Eye (tissue), 1 donor: ENCODE data around the gene SEC22A.
"Not testable (repeated sequence)": the region's sequence is repeated elsewhere in the genome, so short reads cannot be mapped to it uniquely, and the experiment has no call there.

ENCODE experiments used
- DNase-seq: peaks from one replicate; pipeline ENCODE4 v3.0.0-alpha.2; 2015

Gene SEC22A

DNA sequence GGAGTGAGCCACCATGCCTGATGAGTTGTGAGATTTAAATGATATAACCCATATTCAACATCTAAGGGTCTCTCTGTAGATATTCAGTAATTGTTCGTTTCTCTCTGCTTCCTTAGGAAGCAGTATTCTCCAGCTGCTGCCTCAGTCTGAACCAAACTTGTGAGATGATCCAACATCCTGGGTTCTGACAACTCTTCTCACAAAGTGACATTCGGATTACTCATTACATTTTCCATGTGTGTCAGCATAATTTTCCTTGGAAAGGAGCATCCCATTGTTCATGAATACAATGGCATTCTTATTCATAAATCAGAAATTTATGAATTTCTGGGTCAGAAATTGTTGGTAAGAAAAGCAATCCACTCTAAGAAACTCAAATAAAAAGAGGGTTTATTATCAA, 15.0 kb upstream of the SEC22A start:
- DNase-seq: no peak

DNA sequence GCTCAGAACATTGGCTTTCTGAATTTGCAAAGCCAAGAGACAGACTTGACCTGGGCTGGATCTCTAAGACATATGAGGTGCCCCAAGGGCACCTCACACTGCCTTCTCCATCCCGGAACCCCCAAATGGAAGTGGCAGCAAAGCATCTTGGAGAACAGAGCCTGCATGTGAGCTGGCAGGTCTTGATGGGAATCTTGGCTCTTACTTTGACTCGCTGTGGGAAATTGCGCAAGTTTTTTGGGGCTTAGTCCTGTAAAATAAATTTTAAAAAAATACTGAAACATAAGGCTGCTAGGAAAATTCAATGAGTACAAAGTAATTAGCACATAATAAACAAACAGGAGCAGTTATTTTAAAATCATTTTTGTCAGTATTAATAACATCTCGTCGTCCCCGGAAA, 13.7 kb upstream of the SEC22A start:
- no peak for DNase-seq

DNA sequence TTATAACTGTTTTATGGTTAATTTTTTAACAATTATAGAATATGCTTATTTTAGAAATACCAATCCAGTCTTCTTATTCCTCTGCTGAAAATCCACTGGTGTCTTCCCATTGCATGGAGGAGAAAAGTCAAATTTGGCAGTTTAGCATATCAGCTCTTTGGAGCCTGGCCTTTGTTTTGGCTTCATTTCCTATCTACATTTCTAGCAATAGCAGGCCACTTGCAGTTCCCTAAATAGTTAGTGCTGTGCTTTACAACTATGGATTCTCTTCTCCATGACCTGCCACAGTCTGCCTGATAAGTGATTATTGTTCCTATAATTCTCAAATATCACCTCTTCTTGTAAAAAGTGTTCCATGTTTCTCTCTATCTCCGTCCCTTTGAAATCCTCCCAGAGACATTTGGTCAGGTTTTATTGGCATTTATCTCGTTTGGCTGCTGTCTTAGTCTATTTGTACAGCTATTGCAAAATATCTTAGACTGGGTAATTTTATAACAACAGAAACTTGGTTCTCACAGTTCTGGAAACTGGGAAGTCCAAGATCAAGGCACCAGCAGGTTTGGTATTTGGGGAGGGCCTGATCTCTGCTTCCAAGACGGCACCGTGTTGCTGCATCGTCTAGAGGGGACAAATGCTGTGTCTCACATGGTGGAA, 8.2 kb upstream of the SEC22A start:
- no peak for DNase-seq

DNA sequence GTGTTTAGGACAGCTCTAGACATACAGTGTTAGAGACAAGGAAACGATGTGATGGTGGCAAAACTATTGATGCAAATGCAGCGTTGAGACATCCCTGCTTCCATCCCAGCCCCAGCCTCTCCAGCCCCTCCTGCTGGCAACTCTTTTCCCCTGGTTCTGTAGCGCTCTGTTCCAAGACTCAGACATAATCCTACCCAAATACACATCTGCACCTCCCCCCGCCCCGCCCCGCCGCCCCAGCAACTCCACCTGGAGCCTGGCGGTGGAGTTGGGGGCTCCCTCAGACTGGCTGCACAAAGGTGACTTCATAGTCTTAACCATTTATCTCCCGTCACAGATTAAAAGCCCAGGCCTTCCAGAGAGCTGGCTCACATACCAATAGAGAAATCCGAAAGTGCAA, 7.2 kb upstream of the SEC22A start:
- peak; percentile 51 for DNase-seq

DNA sequence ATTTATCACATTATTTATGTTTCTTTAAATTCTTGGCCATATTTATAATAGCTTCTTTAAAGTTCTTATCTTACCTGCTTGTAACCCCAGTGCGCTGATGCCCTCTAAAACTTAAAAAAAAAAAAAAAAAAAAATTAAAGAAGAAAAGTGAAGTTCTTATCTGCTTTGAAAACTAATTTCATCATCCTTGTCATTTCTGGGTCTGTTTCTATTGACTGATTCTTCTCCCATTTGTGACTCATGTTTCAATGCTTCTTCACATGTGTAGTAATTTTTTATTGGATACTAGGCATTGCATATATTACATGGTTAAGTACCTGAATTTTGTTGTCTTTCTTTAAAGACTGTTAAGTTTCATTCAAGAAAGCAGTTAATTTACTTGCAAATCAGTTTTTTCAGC, 3.4 kb upstream of the SEC22A start:
- peak; percentile 3 for DNase-seq

DNA sequence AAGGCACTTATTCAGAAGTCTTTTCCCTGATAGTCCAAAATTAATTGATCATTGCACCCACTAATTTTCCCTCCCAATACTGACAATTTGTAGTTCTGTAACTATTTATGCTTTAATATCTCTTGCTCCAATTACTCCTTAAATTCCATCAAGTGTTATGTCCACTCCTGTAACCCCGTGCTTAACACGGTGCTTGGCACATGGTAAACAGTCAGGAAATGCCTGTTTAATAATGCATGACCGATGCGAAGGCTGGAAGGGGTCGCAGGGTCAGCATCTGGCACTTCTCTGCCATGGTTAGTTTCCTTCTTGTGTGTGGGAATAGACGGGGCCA, 553 bp upstream of the SEC22A start:
- DNase-seq: no peak

DNA sequence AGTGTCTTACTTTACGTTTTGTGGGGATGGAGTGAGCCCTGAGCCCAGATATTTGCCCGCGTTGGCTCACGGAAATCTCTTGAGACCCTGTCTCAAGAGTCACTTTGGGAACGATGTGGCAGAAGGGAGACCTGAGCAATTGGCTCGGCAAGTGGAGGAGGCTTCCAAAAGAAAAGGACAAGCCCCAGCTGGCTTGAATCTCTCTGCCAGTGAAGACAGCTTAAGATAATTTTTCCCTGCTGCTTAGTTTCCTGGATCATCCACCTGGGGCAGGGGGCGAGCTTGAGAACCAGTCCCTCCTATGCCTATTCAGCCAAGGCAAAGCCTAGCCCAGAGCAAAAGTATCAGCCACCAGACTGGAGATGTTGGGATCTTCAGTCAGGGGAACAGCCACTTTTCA, 708 bp downstream of the SEC22A start:
- DNase-seq: peak; percentile 70

DNA sequence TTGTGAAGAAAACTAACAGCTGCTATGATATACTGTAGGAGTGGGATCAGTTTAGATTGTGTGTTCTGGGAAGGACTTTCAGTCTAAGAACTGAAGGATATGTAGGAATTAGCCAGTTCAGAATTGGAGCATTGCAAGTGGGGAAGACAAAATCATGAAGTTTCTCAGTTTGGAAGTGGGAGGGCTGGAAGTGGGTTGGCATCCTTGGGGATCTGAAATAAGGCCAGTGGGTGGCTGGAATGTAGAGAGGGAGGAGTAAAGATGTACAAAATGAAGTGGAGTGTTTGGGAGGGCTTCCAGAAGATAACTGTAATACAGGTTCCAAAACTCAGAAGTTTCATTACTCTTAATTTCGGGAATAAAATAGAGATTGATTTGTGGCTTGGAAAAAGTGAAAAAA, 17.2 kb downstream of the SEC22A start:
- no peak for DNase-seq

DNA sequence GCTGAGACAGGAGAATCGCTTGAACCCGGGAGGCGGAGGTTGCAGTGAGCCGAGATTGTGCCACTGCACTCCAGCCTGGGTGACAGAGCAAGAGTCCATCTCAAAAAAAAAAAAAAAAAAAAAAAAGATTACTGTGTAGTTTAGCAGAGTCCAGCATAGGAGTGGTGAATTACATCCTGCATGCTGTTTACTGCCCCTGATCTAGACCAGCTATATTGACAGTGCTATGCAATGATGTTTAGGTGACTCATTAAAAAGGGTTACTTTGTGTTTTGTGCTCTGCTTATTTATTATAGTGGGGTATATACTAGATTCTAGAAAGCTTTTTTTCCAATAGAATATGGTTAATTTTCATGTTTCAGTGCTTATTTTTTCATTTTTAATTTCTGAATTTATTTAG, 19.6 kb downstream of the SEC22A start:
- not testable (repeated sequence) for DNase-seq

DNA sequence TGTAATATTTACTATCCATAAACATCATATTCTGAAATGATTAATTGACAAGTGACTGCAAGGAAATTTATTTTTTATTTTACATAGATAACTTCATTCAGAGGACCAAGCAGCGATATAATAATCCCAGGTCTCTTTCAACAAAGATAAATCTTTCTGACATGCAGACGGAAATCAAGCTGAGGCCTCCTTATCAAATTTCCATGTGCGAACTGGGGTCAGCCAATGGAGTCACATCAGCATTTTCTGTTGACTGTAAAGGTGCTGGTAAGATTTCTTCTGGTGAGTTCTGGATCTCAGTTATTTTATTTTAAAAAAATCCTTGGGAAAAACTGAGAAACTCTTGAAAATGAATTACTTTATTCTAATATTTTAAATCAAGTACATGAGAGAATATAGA, 23.3 kb downstream of the SEC22A start:
- no peak for DNase-seq

DNA sequence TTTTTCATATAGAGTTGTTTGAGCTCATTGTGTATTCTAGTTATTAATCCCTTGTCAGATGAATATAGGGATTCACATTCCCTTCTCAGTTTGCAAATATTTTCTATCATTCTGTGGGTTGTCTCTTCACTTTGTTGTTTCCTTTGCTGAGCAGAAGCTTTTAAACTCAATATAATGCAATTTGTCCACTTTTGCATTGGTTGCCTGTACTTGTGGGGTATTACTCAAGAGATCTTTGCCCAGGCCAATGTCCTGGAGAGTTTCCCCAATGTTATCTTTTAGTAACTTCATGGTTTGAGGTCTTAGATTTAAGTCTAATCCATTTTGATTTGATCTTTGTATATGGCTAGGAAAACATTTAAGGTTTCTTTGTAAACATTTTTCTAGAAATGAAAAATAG, 24.8 kb downstream of the SEC22A start:
- no peak for DNase-seq

DNA sequence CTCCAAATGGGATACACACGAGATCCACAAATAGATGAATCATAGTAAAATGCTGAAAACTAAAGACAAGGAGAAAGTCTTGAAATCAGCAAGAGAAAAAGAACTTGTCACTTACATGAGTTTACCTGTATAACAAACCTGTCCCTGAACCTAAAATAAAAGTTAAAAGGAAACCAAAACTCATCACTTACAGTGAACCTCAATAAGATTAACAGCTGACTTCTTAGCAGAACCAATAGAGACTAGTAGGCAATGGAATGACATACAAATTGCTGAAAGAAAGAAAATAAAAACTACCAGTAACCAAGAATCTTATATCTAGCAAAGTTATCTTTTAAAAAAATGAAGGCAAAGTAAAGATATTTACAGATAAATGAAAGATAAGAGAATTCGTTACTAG, 27.4 kb downstream of the SEC22A start:
- peak; percentile 43 for DNase-seq

DNA sequence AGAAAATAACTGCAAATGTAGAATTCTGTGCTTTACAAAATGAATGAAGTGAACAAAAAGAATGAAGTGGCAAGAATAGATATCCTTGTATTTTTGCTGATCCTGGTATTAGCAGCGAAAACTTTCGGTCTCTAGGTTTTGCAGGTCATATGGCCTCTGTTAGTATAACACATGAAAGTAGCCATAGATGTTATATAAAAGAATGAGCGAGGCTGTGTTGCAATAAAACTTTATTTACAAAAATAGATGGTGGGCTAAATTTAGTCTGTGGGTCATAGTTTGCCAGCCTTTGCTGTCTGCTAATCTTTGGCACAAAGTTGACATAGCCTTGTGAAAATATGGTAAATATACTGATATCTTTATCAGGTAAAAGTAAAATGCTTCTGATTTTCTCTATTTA, 35.2 kb downstream of the SEC22A start:
- no peak for DNase-seq

DNA sequence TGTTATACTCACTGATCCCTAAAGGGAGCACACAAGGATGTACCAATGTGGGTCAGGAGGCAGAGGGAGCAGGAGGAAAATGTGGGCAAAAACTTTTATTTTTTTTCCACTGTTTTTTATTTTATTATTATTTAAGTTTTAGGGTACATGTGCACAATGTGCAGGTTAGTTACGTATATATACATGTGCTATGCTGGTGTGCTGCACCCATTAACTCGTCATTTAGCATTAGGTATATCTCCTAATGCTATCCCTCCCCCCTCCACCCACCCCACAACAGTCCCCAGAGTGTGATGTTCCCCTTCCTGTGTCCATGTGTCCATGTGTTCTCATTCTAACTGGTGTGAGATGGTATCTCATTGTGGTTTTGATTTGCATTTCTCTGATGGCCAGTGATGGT, 37.4 kb downstream of the SEC22A start:
- DNase-seq: not testable (repeated sequence)

DNA sequence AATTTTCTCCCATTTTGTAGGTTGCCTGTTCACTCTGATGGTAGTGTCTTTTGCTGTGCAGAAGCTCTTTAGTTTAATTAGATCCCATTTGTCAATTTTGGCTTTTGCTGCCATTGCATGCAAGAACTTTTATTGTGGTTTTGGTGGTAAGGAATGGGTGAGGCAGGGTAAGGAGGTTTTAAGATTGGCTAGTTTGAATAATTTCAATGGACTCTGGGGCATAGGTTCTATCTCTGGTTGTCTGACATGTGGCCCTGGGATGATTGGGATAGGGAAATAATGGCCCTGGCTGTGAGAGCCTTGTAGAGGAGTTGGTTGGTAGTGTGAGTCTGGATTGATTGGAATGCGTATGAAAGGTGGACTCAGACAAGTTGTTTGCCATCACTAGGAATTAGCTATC, 38.0 kb downstream of the SEC22A start:
- no peak for DNase-seq

DNA sequence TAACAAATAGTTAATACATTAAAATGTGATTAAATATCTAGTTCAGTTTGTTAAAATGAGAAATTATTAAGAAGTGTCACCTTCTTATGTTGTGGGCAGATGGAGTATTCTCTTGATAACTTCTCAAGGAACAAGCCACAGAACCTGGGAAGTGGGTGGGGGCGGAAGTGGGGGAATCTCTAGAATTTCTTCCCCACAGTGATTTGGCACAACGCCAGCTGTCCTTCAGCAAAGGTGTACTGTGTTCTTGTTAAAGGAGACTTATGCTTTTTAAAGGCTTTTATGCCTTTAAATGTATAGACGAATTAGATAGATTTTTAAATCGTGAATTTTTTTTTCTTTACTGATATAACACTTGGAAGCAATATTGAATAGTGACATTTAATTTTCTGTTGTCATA, 42.4 kb downstream of the SEC22A start:
- peak; percentile 19 for DNase-seq

DNA sequence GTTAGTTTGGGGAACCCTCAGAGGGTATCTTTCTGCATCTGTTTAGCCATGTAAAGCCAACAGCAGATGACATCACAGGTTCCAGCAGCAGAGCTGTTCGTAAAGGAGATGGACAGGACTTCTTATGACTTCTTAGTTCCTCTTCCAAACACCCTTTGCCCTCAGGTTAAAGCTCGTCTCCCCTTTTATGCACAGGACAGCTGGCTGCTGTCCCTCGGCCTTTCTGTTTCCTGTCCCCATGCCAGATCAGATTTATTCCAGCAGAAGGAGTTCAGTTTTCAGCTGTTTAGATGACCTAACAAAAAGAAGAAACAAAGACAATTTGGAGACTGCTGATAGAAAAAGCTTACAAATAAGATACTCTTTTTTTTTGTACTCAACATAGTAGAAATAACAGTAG, 45.1 kb downstream of the SEC22A start:
- DNase-seq: peak; percentile 46

DNA sequence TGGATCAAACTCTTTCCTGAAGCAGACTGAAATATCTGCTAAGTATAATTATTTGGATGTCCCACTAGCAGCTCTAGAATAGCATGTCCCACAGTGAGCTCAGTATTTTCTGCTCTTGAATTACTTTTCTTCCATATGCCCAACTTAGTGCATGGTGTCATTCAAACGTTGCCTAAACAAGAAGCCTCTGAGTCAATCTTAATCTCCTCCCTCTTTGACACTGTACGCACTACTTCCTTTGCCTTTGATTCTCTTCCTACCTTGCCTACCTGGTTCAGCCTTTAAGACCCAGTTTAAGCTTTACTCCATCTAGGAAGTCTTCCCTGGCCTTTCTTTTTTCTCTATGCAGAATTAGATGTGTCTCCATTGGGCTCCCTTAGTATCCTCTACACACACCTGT, 54.5 kb downstream of the SEC22A start:
- no peak for DNase-seq

DNA sequence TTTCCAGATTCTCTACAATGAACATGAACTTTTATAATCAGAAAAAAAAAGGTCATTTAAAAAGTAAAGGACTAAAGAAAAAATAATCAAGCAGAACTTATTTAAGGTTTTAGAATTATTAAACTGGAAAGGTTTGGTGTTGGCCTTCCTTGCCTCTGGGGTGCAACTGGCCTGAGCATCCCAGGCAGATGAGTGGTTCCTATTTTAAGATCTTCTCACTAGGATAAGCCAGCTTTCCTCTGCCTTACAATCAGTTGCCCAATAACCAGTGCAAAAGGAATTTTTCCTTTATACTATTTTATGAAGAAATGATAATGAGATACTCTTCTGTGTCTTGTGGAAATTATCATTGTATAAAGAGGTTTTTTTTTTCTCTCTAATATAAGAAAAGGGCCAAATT, 56.6 kb downstream of the SEC22A start:
- no peak for DNase-seq

DNA sequence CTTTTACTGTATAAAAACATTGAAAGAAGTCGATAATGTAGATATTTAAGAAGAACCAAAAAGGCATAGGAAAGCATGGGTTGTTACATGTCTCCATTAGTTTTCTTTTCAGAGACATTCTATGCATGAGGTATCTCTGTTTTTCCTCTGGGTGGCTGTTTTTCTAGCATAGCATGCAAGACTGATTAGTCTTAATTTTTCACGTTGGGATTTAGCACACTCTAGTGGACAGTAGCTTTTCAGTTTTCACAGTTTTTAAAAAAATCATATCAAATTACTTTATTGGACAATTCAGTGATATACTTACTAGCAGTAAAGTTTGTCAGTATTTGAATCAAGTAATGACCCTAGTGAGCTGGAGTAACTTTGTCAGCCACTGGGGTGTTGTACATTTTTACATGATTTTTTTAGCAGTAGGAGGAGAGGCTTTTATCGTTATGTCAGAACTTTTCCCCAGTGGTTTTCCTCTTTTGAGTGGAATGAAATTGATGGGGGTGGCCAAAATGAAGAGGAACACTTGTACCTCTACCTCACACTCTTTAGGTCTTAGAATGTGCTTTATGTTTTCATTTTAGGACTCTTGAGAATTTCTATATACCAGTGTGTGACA, 57.2 kb downstream of the SEC22A start:
- peak; percentile 76 for DNase-seq

DNA sequence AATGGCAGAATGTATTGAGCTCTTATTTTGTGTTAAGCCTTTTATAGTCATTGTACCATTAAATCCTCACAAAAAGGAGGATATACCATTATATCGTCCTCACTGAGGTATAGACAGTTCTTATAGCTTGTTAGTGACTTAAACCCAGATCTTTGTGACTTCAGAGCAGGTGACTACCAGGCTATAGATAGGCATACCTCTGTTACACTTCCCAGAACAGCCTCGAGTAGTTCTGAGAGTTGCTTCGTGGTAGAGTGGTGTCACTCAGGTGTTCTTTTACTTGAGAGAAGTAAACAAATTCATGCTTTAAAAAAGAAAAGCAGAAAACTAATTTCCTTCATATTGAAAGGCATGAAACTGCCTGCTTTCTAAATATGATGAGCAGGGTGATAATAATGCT, 59.9 kb downstream of the SEC22A start:
- DNase-seq: no peak

DNA sequence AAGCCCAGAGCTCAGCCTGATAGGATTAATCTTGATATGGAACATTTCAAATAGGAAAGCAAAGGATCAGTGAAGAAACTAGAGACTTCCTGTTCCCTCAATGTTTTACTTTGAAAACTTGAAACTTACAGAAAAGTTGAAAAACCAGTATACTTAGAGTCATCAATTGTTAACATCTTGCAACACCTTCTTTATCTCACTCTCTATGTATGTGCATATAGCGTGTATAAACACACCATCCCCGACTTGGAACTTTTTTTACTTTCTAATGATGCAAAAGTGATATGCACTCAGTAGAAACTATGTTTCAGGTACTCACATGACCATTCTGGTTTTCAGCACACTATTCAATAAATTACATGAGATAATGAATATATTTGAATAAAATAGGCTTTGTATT, 60.5 kb downstream of the SEC22A start:
- DNase-seq: no peak

DNA sequence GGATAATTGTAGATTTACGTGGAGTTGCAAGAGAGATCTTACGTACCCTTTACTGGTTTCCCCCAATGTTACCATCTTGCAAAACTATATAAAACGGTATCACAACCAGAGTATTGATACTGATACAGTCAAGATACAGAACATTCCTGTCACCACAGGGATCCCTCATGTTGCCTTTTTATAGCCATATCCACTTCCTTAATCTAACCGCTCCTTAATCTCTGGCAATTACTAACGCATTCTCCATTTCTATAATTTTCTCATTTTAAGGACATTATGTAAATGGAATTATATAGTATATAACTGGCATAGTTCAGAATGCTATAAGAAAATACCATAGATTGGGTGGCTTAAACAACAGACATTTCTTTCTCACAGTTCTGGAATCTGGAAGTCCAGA, 61.1 kb downstream of the SEC22A start:
- DNase-seq: no peak

DNA sequence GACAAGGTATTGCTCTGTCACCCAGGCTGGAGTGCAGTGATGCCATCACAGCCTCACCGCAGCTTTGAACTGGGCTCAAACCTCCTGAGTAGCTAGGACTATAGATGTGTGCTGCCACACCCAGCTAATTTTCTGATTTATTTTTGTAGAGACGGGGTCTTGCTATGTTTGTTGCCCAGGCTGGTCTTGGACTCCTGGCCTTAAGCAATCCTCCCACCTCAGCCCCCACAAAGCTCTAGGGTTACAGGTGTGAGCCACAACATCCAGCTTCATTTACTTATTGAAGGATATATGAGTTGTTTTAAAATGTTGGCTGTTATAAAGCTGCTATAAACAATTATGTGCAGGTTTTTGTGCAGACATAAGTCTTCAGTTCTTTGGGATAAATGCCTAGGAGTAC, 62.2 kb downstream of the SEC22A start:
- no peak for DNase-seq

DNA sequence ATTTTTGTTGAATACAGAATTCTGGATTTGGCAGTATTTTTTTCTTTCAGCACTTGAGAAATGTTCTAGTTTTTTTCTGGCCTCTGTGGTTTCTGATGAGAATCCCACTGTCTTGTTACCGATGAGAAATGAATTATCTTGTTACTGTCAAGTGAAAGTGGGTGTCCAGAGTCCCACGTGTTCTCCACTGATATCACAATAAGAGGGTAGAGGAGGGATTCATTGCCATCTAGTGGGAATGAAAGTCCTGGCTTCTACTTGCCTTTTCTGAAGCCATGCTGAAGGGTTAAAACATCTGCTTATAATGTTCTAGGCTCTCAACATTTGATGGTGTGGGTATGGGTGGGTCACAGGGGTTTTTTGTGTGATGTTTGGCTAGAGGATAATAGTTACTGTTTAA, 66.1 kb downstream of the SEC22A start:
- DNase-seq: no peak

DNA sequence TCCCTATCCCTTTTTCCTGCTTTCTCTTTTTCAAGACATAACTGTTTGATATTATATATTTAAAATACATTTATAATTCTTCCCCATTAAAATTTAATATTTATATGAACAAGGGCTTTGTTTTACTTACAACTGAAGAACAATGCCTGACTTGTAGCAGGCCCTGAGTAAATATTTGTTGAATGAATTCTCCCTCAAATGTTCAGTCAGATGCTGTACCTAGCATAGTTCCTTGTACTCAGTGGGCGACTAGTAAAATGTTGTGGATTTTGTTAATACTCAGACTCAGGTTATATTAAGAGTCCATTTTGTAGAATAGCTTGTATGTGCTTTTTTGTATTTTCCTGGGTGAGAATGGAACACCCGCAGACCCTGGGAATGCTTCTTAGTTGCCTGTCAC, 69.1 kb downstream of the SEC22A start:
- no peak for DNase-seq
